RWPE1 (cell line): ENCODE data around the gene ZNF17.

ENCODE experiments used
- CTCF ChIA-PET: fragments of 350-600 bp; sonication (Branson Sonifier 250); formaldehyde crosslinking; extraction: SDS; loops from one replicate; lab custom pipeline; 2021; lab: Yijun Ruan, JAX
- POLR2A ChIA-PET: fragments of 400-600 bp; formaldehyde crosslinking; extraction: SDS; loops from one replicate; lab custom pipeline; 2020; ENCODE audit warnings: antibody characterized with exemption; ENCODE audit not compliant: low non-redundant PET; lab: Yijun Ruan, JAX
- DNase-seq: peaks from one replicate; pipeline ENCODE4 v3.0.0; 2012; ENCODE audit warnings: low spot score
- H3K27ac ChIP-seq: fragments of 450-650 bp; 2 replicates; pipeline ENCODE4 v1.5.1; 2017
- TF ChIP-seq, protein P1 (sequence below): fragments of 450-650 bp; conservative IDR thresholded peaks from 2 replicates; pipeline ENCODE4 v1.5.1; 2017; ENCODE audit warnings: low read depth, mild to moderate bottlenecking

Gene ZNF17

DNA sequence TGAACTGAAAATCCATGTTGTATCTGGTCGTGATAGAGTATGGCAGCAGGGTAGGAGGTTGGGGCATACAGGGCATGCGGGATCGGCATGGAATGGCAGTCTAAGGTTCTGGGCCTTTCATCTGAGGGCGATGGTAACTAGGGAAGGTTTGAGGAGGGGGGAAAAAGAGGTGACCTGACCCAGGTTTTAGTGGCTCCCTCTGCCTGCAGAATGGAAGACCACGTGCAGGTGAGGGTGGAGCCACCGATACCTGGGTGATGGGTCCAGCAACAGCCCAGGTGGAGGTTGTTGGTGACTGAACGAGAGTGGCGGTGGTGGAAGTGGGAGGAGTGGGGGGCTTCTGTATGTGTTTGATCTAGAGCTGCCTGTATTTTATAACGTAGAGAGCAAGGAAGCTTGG is 28.0 kb downstream of the ZNF17 start:
- TF ChIP-seq, protein P1, sequence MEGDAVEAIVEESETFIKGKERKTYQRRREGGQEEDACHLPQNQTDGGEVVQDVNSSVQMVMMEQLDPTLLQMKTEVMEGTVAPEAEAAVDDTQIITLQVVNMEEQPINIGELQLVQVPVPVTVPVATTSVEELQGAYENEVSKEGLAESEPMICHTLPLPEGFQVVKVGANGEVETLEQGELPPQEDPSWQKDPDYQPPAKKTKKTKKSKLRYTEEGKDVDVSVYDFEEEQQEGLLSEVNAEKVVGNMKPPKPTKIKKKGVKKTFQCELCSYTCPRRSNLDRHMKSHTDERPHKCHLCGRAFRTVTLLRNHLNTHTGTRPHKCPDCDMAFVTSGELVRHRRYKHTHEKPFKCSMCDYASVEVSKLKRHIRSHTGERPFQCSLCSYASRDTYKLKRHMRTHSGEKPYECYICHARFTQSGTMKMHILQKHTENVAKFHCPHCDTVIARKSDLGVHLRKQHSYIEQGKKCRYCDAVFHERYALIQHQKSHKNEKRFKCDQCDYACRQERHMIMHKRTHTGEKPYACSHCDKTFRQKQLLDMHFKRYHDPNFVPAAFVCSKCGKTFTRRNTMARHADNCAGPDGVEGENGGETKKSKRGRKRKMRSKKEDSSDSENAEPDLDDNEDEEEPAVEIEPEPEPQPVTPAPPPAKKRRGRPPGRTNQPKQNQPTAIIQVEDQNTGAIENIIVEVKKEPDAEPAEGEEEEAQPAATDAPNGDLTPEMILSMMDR, result no peak
- no peak overlapping the region for H3K27ac ChIP-seq
- CTCF ChIA-PET, result no interaction called here
- POLR2A ChIA-PET, result no interaction called here
- DNase-seq, result no peak

- POLR2A ChIA-PET, result no interaction called here
- DNase-seq, result no peak
- no peak overlapping the region for H3K27ac ChIP-seq
- TF ChIP-seq, protein P1, result no peak
- CTCF ChIA-PET, result no interaction called here
Observed at GRCh38 chr19:57441979-57442752, 31.2 kb downstream of the ZNF17 start.

GRCh38 chr19:57443121-57443696 is 32.2 kb downstream of the ZNF17 start:
- TF ChIP-seq, protein P1, result no peak
- CTCF ChIA-PET, result no interaction called here
- POLR2A ChIA-PET, result interaction anchor here (0.5 kb wide), 1 partner anchor 19 kb away, joined by 3 read pairs; no protein-coding TSS in a partner anchor
- DNase-seq, result no peak
- H3K27ac ChIP-seq, result no peak overlapping the region

DNA sequence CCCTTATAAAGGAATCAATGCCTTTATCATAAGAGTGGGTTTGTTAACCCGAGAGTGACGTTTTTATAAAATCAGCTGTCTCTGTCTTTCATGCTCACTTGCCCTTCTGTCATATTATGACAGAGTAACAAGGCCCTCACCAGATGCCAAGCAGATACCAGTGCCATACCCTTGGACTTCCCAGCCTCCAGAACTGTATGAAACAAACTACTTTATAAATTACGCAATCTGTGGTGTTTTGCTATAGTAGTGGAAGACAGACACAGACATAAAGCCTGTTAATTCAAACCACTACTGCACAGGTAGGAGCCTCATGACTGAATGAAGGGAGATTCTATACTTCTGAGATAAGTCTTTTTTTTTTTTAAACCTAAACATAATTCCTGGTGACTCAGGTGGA is 41.3 kb downstream of the ZNF17 start:
- ChIA-PET POLR2A (no interaction called here), CTCF (no interaction called here)
- DNase-seq, result no peak
- TF ChIP-seq, protein P1, result no peak
- H3K27ac ChIP-seq, result no peak overlapping the region

- POLR2A ChIA-PET, result no interaction called here
- no peak overlapping the region for H3K27ac ChIP-seq
- CTCF ChIA-PET, result no interaction called here
- no peak for DNase-seq
- TF ChIP-seq, protein P1, result 0 out of 2 replicates have a peak, but pooled peaks have one; percentile 13
Observed at GRCh38 chr19:57465680-57466381, 54.9 kb downstream of the ZNF17 start.

GRCh38 chr19:57466489-57466888 is 55.5 kb downstream of the ZNF17 start:
- CTCF ChIA-PET, result no interaction called here
- TF ChIP-seq, protein P1, result no peak
- POLR2A ChIA-PET, result no interaction called here
- DNase-seq, result no peak
- H3K27ac ChIP-seq, result no peak overlapping the region
